ENCODE results near the gene NECTIN1. TPM values are rescaled to one million over a fixed set of nuclear protein-coding genes. Genes with fewer than 3 reads are reported as not detected.
A peak's percentile ranks its signal among the peaks of the same experiment; 100 is the strongest.

The NECTIN1 gene
- total and polyA plus RNA-seq, 4 donors = 4.7 to 18.3 (median 7.3) TPM

- Histone ChIP-seq H3K9me3 (ENCODE audit: control insufficient read depth in 4 of 4, insufficient read depth in 3 of 4, low read length in 3 of 4) (no peaks in the 10 kb centered on the region), H3K27ac (ENCODE audit: low read depth in 1 of 2, low read length in 1 of 2) (no peak overlapping the region), H3K4me3 (no peak overlapping the region), H3K27me3 (ENCODE audit: control insufficient read depth in 3 of 3, insufficient read depth in 3 of 3, low read length in 2 of 3) (no peaks in the 10 kb centered on the region), H3K4me1 (ENCODE audit: control insufficient read depth in 5 of 5, insufficient read depth in 5 of 5, low read length in 5 of 5) (peaks cover 0 to 34% (median 2%) of the 10 kb centered on the region in 5 donors), H3K36me3 (ENCODE audit: control insufficient read depth in 4 of 4, insufficient read depth in 4 of 4, low read length in 4 of 4) (no peaks in the 10 kb centered on the region), H3K9ac (ENCODE audit: insufficient read depth in 1 of 2, low read length in 2 of 2) (no peak overlapping the region)
- no peak for DNase-seq
- ATAC-seq (ENCODE audit: insufficient read depth, low FRiP score) = no peak
- no peak for TF ChIP-seq CTCF (IDR thresholded peaks at IDR 0.05; ENCODE audit: control extremely low read depth, extremely low read depth)
- WGBS, 2 donors = 72 to 85% methylated on average over 4 of the region's 4 CpGs
These were observed 17.5 kb downstream of the NECTIN1 start for GRCh38 chr11:119711476-119711875.

GRCh38 chr11:119710417-119710816 lies 18.6 kb downstream of the NECTIN1 start:
- WGBS, 2 donors = 89 to 92% methylated on average over 2 of the region's 2 CpGs
- H3K27me3 ChIP-seq (ENCODE audit: control insufficient read depth in 3 of 3, insufficient read depth in 3 of 3, low read length in 2 of 3) = no peaks in the 10 kb centered on the region
- ATAC-seq (ENCODE audit: insufficient read depth, low FRiP score) (no peak), DNase-seq (no peak)
- H3K27ac ChIP-seq (ENCODE audit: low read depth in 1 of 2, low read length in 1 of 2) = no peak overlapping the region
- H3K4me1 ChIP-seq (ENCODE audit: control insufficient read depth in 5 of 5, insufficient read depth in 5 of 5, low read length in 5 of 5) = peaks cover 0 to 34% (median 2%) of the 10 kb centered on the region in 5 donors
- no peaks in the 10 kb centered on the region for H3K9me3 ChIP-seq (ENCODE audit: control insufficient read depth in 4 of 4, insufficient read depth in 3 of 4, low read length in 3 of 4)
- H3K36me3 ChIP-seq (ENCODE audit: control insufficient read depth in 4 of 4, insufficient read depth in 4 of 4, low read length in 4 of 4) = no peaks in the 10 kb centered on the region
- TF ChIP-seq CTCF (IDR thresholded peaks at IDR 0.05; ENCODE audit: control extremely low read depth, extremely low read depth) = no peak
- no peak overlapping the region for H3K4me3 ChIP-seq
- no peak overlapping the region for H3K9ac ChIP-seq (ENCODE audit: insufficient read depth in 1 of 2, low read length in 2 of 2)

- Histone ChIP-seq H3K4me3 (no peak overlapping the region), H3K9ac (ENCODE audit: insufficient read depth in 1 of 2, low read length in 2 of 2) (no peak overlapping the region), H3K36me3 (ENCODE audit: control insufficient read depth in 4 of 4, insufficient read depth in 4 of 4, low read length in 4 of 4) (no peaks in the 10 kb centered on the region), H3K4me1 (ENCODE audit: control insufficient read depth in 5 of 5, insufficient read depth in 5 of 5, low read length in 5 of 5) (peaks cover 0 to 34% (median 2%) of the 10 kb centered on the region in 5 donors), H3K27me3 (ENCODE audit: control insufficient read depth in 3 of 3, insufficient read depth in 3 of 3, low read length in 2 of 3) (no peaks in the 10 kb centered on the region), H3K27ac (ENCODE audit: low read depth in 1 of 2, low read length in 1 of 2) (no peak overlapping the region), H3K9me3 (ENCODE audit: control insufficient read depth in 4 of 4, insufficient read depth in 3 of 4, low read length in 3 of 4) (no peaks in the 10 kb centered on the region)
- ATAC-seq (ENCODE audit: insufficient read depth, low FRiP score) (no peak), DNase-seq (peak; percentile 87 to 94 (median 93))
- 50 to 51% methylated on average over 22 of the region's 22 CpGs for WGBS, 2 donors
- no peak for TF ChIP-seq CTCF (IDR thresholded peaks at IDR 0.05; ENCODE audit: control extremely low read depth, extremely low read depth)
These were observed 19.2 kb downstream of the NECTIN1 start for GRCh38 chr11:119709638-119710346.

Data from lung (tissue), 12 donors.